Measurements from ENCODE around the gene TLNRD1.

The TLNRD1 gene

DNA sequence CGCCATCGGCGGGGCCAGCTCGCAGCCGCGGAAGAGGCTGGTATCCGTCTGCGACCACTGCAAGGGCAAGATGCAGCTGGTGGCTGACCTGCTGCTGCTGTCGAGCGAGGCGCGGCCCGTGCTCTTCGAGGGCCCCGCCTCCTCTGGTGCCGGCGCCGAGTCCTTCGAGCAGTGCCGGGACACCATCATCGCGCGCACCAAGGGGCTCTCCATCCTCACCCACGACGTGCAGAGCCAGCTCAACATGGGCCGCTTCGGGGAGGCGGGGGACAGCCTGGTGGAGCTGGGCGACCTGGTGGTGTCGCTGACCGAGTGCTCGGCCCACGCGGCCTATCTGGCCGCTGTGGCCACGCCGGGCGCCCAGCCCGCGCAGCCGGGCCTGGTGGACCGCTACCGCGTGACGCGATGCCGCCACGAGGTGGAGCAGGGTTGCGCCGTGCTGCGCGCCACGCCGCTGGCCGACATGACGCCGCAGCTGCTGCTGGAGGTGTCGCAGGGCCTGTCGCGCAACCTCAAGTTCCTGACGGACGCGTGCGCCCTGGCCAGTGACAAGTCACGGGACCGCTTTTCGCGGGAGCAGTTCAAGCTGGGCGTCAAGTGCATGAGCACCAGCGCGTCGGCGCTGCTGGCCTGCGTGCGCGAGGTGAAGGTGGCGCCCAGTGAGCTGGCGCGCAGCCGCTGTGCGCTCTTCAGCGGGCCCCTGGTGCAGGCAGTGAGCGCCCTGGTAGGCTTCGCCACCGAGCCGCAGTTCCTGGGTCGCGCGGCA lies 1.8 kb downstream of the TLNRD1 start:
- no peak for DNase-seq

DNA sequence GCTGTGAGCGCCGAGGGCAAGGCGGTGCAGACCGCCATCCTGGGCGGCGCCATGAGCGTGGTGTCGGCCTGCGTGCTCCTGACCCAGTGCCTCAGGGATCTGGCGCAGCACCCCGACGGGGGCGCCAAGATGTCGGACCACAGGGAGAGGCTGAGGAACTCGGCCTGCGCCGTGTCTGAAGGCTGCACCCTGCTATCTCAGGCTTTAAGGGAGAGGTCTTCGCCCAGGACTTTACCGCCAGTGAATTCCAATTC lies 2.3 kb downstream of the TLNRD1 start:
- DNase-seq: no peak

DNA sequence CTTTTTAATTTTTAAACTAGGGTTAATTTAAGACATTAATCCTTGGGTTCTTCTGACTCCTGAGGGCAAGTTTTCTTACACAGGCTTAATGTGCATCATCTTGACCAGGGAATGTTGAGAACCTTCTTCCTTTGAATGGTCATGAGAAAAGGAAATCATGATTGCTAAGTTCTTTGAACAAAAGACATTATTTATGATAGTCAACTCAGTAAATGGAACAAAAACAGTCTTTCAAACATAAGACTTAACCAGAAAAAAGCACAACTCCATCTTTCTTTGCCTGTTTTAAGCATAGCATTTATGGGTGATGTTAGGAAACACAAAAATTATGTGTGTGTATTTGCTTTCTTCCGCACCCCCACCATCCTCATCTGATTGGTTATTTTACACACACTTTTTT lies 5.4 kb downstream of the TLNRD1 start:
- DNase-seq: no peak

DNA sequence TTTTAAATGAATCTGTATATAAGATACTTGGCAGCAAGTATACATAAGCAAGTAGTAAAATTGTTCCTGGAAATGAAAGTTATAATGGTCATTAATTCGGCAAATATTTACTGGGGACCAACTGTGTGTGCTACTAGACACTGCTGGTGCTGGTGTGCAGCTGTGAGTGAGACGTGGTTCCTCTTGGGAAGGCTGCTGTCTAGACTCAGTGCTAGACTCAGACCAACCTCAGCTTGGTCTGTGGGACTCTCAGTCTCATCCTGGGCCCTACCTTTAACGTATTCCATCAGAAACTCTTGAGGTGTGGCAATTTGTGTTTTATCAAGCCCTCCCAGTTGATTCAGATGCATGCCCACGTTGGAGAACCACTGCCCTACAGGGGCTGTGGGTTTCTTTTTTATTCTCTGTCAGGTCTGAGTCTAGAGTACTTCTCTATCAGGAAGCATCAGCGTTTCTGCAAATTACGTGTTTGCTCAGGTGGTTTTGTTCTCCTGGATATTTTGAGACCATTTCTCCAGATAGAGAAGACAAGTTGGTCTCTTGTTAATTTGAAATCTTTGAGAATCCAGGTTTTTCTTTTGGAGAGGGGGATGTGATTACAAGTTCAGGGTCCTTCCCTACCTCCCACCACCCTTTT lies 6.8 kb downstream of the TLNRD1 start:
- DNase-seq: no peak

DNA sequence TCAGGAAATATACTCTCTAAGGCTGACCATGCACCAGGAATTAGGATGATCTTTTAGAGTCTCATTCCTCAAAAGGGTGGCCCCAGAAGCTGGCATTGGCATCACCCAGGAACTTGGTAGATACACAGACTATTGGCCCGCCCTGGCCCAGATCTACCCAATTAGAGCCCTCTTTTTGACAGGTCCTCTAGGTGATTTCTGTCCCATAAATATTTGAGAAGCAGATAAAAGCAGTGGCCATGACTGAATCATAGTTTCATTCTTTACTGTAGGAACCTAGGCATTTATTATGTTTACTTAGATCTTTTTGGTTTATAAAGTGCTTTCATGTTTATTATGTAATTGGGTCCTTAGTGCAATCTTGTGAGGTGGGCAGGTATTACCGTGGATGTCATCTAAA lies 7.6 kb downstream of the TLNRD1 start:
- DNase-seq: no peak

DNA sequence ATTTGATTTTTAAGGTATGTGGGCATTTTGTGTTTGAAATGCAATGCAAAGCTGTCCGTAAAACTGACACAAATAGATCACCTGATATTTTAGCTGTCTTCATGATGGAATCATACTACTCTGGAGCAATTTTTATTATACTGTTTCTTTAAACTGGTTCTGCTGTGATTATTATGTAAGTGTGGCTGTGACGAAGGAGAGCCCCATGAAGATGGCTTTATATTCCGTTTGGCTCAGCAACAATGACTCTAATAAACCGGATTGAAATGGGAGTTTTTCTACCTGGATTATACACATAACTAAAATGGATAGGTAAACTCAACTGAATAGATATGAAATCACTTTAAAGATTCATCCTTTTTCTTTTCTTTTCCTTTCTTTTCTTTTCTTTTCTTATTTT lies 9.4 kb downstream of the TLNRD1 start:
- DNase-seq: no peak

DNA sequence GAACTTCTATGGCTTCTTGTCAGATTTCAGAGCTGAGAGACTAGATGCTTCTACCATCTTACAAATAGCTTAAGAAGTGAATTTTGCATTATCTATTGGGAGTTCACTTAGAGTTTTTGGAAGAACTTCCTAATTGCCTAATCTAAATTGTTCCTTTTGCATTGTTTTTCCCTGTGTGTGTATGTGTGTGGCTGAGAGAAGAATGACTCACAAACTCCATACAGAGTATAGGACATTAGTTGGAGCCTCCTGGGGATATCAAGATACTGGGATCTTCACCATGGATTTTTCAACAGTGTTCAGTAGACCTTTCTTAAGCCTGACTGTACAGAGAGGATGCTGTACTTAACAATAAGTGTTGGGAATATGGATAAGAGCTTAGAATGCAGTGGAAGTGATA lies 10.9 kb downstream of the TLNRD1 start:
- no peak for DNase-seq

DNA sequence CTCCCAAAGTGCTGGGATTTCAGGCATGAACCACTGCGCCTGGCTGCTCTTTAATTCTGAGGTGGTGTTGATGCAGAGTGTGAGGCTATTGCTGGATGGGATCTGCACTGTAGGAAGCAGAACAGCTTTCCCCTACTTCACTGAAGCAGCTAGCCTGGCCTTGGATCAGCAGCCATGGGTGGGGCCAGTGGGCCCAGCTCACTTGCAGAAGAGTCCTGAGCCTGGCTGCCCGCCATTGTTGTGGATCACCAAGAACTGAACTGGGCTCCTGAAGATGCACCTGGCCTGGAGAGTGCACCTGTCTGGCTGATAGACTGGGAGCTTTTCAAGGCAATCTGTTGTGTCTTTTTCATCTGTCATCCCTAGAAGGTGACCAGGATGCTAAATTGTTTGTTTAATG lies 11.9 kb downstream of the TLNRD1 start:
- DNase-seq: no peak

DNA sequence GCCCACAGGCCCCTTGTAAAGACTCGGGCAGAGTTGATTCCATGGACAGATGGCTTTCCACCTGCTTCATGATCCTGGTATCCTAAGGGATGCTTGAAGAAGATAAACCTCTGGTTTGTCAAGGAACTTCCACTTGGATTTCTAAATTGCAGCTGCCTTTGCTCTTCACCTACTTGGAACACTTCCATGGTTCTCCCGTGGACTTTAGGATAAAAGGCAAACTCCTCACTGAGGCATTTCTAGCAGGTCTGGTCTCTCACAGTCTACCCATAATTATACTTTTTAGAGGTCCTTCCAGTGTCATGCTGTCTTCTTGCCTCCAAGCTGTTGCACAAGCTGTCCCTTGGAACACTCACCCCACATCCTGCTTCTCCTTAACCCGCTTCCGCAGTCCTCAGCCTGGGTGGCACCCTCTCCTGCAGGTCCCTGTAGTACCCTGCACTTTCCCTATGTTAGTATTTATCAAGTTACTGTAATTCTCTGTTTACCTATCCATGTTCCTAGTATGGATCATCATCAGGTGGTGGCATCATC lies 12.7 kb downstream of the TLNRD1 start:
- DNase-seq: no peak

DNA sequence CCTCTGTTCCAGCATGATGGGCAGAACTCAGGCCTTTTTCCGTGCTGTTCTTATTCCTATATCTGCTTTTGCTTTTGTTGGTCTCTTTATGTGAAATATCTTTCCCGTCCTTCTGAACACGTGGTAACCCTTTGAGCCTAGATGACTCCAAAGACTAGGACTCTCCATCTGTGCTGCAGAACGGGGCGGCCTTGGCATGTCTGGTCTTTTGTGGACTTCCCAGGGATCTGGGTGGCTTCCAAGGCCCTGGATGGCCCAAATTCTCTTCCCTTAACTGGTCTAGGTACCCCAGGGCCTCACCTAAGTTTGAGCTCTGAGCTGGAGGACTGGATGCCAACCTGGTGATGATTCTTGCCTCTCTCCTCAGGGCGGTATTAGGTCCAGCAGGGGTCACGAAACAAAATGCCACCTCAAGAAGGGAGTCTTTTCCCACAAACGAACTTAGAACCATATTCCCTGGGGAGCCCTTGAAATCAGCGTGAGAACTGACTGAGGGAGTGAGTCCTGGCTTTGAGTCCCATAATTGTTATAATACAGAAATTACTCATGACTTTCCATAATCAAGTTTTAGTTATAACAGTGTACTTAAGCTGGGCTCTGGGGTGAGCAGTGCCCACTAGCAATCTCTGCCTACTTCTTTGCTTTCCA lies 13.8 kb downstream of the TLNRD1 start:
- DNase-seq: no peak

DNA sequence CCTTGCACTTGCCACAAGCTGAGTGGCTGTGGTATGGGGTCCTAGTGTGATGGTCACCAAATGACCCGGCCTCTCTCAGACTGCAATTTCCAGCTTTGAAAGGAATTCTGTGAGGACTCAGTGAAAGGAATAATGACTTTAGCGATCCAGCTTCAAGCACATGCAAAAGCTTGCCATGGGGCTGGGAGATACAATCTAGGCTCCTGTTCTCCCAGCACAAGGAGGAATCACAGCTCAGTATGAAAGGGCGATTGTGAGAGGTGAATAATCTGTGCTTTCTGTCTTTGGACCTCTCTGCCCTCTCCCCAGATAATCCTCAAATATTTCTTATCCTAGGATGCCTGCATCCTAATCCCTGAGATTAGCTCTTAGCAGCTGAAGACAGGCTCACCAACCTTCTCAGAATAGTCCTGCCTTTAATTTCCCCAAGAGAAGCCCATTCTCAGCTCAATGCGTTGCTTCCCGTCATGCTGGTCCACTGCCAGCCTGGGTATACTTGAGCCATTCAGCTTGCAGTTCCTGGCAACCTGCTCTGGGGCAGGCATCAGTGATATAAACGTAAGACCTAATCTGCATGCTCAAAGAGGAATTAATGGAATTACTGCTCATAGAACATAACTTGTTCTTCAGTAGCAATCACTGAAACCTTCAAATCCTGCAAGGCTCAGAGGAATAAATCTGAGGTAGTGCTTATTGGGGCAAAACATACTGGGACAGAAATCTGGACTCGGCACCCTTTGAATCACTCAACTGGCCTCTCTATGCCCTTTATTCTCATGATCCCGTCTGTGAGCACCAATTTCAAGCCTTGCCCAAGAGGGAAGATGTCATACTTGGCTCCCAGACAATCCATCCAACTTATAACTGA lies 15.1 kb downstream of the TLNRD1 start:
- no peak for DNase-seq

DNA sequence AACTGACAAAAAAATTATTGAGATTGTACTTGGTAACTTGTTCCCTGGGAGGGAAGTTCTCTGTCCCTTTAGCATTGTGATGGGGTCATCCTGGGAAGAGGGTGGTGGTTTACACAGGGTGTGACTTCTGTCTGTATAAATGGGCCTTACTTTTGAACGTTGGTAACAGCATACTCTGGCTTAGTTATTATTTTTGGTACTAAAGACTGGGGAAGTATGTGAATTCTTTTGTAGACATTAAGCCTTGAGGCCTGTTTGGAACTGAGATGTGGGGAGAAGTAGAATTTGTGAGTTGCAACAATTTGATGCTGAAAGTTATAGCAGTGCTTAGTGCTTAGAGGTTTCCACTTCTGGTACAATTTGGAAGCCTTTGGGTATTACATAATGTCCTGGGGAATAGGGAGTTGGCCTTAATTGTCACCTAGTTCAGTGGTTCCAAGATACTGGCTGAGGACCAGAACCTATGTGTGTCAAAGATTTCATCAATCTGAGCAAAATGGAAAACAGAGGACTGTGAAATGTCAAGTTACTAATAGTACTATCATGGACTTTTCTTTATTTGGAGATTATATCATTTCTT lies 15.9 kb downstream of the TLNRD1 start:
- DNase-seq: no peak

DNA sequence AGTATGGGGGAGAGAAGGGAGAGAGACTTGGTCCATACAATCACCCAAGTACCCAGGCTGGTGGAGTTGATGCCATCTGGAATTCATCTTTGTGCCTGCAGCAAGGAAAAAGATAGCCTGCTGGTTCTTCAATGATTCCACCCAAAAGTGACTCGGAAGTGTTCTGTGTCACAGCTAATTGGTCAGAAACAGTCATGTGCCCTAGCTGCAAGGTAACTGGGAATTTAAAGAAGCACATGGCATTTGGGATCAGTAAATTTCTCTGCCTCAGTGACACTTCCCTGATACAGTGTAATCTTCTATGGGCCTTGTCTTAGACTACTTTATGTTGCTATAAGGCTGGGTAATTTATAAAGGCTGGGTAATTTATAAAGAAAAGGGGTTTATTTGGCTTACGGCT lies 17.5 kb downstream of the TLNRD1 start:
- no peak for DNase-seq

DNA sequence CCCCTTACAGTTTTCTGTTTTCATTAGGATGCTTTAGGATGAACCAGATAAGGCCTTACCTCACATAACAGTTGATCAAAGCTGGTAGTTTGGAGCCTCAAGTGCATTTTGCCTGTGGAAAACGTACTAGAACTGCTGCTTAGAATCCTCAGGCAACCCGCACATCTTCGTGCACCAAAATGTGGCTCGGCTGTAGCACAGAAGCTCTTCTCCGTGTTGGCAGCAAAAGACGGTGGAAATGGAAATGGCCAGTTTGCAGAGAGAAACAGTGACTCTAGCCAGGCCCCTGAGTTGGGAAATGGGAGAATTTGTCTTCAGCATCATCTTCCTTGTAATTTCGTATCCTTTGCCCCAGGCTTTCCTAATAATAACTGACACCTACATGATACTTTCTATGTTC lies 20.6 kb downstream of the TLNRD1 start:
- DNase-seq: no peak

DNA sequence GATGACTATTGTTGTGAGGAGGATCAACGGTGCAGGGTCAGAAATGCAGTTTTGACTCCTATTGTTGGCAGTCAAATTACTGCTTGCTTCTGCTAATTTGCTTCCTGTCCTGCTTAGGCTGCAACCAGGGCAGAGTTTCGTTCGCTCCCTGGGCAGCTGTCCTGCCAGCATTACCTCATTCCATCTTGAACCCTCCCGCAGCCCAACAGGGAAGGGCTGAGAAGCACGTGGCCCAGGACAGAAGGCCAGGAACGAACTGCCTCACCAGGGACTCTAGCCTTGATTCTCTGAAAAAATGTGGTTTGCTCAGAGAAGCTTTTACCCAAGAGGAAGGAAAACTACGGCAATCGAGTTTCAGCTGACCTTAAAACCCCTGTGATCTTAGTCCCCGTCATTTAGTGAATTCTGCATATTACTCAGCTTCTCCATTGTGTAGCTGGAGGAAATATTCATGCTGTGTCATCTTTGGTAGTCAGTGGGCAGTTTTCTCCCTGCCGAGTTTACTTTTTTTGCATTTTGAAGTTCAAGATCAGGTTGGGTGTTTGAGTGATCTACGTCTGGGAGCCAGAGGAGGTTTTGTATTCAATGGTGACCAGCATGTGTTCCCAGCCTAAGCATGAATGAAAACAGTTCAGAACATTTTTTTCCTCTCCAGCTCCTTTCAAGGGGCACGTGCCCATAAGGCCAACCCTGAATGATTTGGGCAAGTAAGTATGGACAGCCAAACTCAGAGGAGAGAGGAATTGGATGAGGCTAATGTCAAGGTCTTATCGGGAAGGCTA lies 23.0 kb downstream of the TLNRD1 start:
- no peak for DNase-seq

DNA sequence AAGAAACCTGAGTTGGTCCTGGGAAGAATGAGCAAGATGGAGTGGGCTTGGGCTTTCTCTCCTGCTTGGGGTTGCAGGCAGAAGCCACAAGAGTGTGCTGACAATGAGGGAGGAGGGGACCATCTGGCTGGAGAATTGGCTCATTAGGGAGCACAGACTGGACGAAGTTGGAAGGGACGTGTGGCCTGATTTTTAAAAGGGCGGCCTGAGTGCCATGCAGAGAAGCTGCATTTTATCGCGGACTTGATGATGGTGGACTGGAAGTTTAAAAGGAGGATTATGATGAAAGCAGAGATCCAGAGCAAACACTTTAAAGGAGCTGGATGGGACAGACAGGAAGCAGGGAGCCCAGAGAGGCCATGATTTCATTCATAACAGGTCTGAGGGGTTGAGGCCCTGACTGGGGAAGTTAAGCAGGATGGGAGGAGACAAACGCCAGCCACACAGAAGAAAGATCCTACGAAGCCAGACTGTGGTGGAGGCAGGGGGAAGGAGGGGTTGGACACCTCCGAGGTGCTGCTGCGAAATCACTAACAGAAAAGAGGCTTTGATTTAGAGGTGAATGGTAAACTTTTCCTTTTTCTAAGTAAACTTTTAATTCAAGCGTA lies 23.6 kb downstream of the TLNRD1 start:
- no peak for DNase-seq

DNA sequence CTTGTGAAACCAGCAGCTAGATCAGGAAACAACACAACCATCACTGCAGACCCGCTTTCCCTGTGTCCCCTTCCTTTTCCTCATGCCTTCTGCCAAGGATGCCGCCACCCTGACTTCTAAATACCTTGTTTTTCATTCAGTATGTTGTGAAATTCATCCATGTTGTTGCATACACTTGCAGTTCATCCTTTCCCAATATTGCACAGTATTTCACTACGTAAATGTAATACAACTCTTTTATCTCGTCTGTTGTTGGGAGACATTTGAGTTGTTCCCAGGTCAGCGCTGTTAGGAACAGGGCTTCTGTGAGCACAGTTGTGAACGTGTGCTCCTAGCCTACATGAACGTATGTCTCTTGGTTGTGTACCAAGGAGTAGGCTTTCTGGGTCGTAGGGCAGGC lies 24.2 kb downstream of the TLNRD1 start:
- DNase-seq: no peak

DNA sequence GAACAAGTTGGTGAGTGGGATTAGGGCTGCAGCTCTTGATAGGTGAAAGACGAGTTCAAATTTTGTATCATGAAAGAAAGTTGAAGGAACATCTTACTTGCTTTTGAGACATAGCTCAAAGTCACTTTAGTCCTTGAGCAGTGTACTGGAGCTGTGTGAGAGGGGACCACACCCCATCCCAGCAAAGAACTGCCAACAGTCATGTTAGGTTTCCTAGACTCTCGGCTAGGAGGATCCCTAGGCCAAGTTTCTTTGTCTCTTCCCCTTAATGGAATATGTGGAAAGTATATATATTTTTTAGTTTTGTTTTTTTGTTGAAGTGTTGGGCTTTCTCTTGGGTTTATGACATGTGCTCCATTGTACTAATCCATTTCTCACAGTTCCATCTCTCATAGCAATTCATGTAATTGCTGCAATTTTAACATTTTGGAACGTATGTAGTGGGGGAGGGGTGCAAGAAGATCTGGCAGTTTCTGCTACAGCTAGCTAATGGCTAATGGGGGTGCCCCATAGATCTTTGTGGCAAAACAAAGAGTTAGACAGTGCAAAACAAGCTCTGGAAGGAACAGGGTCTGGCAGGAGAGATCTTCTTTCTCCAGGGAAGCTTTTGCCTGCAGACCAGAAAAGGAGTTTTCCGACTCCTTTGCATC lies 25.1 kb downstream of the TLNRD1 start:
- DNase-seq: no peak

DNA sequence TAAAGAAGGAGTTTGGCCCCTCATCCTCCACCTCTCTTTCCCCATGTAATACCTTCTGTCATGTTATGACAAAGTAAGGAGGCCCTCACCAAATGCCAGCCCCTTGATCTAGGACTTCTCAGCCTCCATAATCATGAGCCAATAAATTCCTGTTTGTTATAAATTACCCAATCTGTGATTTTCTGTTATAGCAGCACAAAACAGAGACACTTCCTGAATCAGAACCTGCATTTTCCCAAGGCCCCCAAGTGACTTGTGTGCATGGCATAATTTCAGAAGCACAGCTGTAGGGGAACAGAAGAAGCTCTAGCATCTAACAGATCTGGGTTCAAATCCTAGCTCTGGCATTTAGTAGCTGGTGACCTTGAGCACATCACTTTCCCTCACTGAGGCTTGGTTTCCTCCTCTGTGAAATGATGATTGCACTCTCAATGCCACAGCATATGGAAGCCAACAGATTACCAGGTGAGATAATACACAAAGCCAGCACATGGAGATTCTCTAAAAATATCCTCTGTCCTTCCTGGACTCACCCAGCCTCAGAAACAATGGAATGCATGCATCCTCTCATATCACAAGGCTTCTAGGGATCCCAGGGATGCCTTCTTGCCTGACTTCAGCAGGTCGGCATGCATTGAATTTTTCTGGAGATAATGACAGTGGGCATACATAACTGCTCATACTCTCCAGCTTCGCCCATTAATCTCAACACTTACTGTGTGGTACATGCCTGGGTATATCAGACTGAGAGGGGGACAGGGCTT lies 26.3 kb downstream of the TLNRD1 start:
- DNase-seq: no peak
